ENCODE results near the gene CCDC106. TPM values are rescaled to one million over a fixed set of nuclear protein-coding genes. Genes with fewer than 3 reads are reported as not detected.

CCDC106 gene
- total and polyA plus RNA-seq, 2 donors from 2014 or later: 22.7 to 51.9 TPM

DNA sequence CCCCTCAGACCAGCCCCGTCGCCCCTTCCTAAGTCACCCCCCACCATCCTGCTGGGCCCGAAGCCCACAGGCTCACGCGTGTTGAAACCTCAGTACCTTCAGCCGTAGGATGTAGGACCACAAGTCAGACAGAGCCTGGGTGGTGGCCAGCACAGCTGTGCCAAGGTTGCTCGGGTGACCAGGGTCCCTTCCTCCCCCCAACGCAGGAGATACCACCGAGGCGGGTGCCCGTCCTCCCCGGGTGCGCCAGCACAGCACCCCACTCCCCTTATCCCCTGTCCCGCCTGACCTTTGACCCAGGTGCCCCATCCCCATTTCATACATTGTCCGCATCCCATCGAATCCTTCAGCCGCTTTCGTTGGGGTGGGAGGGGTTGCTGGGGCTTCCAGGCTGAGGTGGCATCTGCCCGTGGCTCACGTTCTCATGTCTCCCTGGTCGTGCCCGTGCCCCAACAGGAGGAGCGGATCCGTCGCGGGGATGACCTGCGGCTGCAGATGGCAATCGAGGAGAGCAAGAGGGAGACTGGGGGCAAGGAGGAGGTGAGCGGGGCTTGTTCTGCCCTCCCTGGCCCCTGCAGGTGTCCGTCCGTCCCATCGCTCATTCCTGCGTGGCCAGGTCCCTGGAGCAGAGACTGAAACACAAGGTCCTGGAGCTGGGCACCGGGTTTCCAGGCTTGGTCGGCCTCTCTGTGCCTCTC, 41.5 kb downstream of the CCDC106 start:
- DNase-seq (peak in 1 of 5 donors; percentile 60), FAIRE-seq (no peak)
- H3K9ac ChIP-seq (ENCODE audit: low read length in 3 of 3): peak overlapping the region in 1 of 3 donors; percentile 19
- peak overlapping the region in 1 of 2 donors; percentile 41 for H3K27ac ChIP-seq (ENCODE audit: low read depth in 2 of 2, low read length in 2 of 2)
- H3K4me1 ChIP-seq (ENCODE audit: control insufficient read depth in 2 of 3, insufficient read depth in 2 of 3, low read depth in 1 of 3, low read length in 3 of 3): peaks cover 0 to 56% (median 25%) of the 10 kb centered on the region in 3 donors
- H3K36me3 ChIP-seq (ENCODE audit: control insufficient read depth in 2 of 3, insufficient read depth in 3 of 3, low read length in 3 of 3): peaks cover 0 to 48% (median 22%) of the 10 kb centered on the region in 3 donors
- intact Hi-C loops (cut with DNase I): no loop called here
- no peaks in the 10 kb centered on the region for H3K9me3 ChIP-seq (ENCODE audit: control insufficient read depth in 2 of 3, insufficient read depth in 1 of 3, low read length in 3 of 3)
- no peaks in the 10 kb centered on the region for H3K27me3 ChIP-seq (ENCODE audit: control insufficient read depth, insufficient read depth, low read length)
- no peak for TF ChIP-seq CTCF (IDR thresholded peaks at IDR 0.05; ENCODE audit: borderline replicate concordance, extremely low read depth, insufficient read depth)
- H3K4me3 ChIP-seq (ENCODE audit: low read length in 3 of 3): no peak overlapping the region

DNA sequence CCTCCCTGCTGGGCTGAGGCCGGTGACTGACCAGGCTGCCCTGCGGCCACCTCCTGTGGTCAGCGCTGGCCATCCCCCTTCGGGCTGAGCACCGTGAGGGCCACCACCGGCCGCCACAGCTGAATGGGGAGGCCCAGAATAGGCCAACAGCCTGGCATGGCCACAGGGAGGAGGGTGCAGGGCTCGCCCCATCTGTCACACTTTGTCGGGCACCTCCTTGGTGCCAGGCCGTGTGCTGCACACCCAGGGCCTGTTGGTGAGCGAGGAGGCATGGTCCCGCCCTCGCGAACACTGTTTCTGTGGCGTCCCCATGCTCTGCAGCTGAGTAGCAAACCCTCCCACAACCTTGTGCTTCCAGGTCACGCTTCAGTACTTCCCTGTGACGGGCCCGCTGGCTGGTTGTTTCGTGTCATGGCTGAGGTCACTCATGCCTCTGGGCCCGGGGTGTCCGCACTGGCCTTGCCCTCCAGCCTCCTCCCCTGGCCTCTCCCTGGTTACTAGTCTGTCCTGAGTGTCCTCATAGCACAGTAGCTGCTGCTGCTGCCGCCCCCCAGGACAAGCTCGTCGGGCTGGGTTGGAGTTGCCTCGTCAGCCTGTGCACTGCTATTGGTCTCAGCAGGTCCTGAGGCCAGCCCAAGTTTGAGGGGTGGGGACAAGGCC, 42.2 kb downstream of the CCDC106 start:
- Histone ChIP-seq H3K9ac (ENCODE audit: low read length in 3 of 3) (peak overlapping the region in 1 of 3 donors; percentile 40), H3K9me3 (ENCODE audit: control insufficient read depth in 2 of 3, insufficient read depth in 1 of 3, low read length in 3 of 3) (no peaks in the 10 kb centered on the region), H3K27me3 (ENCODE audit: control insufficient read depth, insufficient read depth, low read length) (no peaks in the 10 kb centered on the region), H3K27ac (ENCODE audit: low read depth in 2 of 2, low read length in 2 of 2) (peak overlapping the region in 1 of 2 donors; percentile 20), H3K4me3 (ENCODE audit: low read length in 3 of 3) (no peak overlapping the region), H3K36me3 (ENCODE audit: control insufficient read depth in 2 of 3, insufficient read depth in 3 of 3, low read length in 3 of 3) (peaks cover 0 to 48% (median 20%) of the 10 kb centered on the region in 3 donors), H3K4me1 (ENCODE audit: control insufficient read depth in 2 of 3, insufficient read depth in 2 of 3, low read depth in 1 of 3, low read length in 3 of 3) (peaks cover 0 to 49% (median 19%) of the 10 kb centered on the region in 3 donors)
- no peak for TF ChIP-seq CTCF (IDR thresholded peaks at IDR 0.05; ENCODE audit: borderline replicate concordance, extremely low read depth, insufficient read depth)
- FAIRE-seq (no peak), DNase-seq (peak; percentile 64 to 88 (median 73))
- intact Hi-C loops (cut with DNase I): no loop called here

DNA sequence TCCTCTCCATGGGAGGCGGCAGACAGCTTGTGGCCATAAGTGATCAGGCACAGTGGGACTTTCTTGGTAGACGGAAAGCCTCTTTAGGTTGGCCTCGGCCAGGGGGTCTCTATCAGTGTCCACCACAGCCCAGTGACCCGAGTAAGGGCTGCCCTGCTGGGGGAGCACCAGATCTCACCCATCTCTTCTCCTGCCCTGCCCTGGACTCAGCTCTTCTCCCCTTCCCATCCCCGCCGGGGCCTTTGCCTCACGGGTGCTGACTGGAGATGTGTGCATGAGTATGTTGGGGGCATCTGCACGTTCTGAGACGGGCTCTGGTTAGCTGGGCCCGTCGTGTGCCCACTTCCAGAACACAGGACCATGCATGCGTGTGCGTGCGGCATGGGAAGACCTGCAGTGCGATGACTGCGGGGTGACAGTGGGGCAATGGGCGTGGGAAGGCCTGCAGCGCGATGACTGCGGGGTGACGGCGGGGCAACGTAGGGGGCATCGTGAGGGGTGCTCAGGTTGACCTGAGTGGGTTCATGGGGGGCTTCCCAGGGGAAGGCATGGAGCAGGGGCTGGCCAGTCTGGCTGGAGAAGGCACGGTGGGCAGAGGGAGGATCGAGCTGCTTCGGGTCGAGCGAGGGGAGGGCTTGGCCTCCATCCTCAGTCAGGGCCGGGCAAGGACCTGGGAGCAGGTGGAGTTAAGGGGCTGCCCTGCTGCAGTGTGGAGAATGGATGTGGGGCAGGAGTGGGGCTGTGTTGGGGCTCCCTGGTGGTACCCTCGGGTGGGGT, 42.9 kb downstream of the CCDC106 start:
- DNase-seq: peak in 1 of 5 donors; percentile 69
- Histone ChIP-seq H3K27me3 (ENCODE audit: control insufficient read depth, insufficient read depth, low read length) (no peaks in the 10 kb centered on the region), H3K9me3 (ENCODE audit: control insufficient read depth in 2 of 3, insufficient read depth in 1 of 3, low read length in 3 of 3) (no peaks in the 10 kb centered on the region), H3K4me1 (ENCODE audit: control insufficient read depth in 2 of 3, insufficient read depth in 2 of 3, low read depth in 1 of 3, low read length in 3 of 3) (peaks cover 0 to 42% (median 11%) of the 10 kb centered on the region in 3 donors), H3K9ac (ENCODE audit: low read length in 3 of 3) (peak overlapping the region in 1 of 3 donors; percentile 40), H3K27ac (ENCODE audit: low read depth in 2 of 2, low read length in 2 of 2) (peak overlapping the region in 1 of 2 donors; percentile 5), H3K36me3 (ENCODE audit: control insufficient read depth in 2 of 3, insufficient read depth in 3 of 3, low read length in 3 of 3) (peaks cover 0 to 47% (median 16%) of the 10 kb centered on the region in 3 donors), H3K4me3 (ENCODE audit: low read length in 3 of 3) (no peak overlapping the region)
- intact Hi-C loops (cut with DNase I): no loop called here
- no peak for FAIRE-seq
- no peak for TF ChIP-seq CTCF (IDR thresholded peaks at IDR 0.05; ENCODE audit: borderline replicate concordance, extremely low read depth, insufficient read depth)
